Measurements from ENCODE around the gene MAST2.

DNA sequence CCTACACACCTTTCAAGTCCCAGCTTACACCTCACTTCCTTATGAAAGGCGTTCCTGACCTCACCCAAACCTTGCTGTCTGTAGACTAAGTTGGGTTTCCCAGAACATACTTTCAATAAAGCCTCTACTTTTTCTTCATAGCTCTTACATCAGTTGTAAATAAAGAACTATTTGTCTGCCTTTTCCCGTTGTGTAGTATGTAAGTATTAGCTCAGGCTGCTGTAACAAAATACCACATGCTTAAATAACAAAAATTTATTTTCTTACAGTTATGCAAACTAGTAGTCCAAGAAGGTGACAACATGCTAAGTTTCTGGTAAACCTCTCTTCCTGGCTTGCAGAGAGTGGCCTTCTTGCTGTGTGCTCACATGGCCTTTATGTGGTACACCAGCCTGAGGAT is 86.7 kb downstream of the MAST2 start:
- TF ChIP-seq CTCF (IDR thresholded peaks at IDR 0.05), result no peak
- TF ChIP-seq POLR2A (IDR thresholded peaks at IDR 0.05), result no peak

Data from esophagus squamous epithelium (tissue), 4 donors.